ENCODE data around the gene PIP4K2B.

The PIP4K2B gene

GRCh38 chr17:38777641-38778250, 21.6 kb downstream of the PIP4K2B start:
- DNase-seq: no peak

- no peak for DNase-seq
These were observed 26.1 kb downstream of the PIP4K2B start for GRCh38 chr17:38773258-38773657.

GRCh38 chr17:38768417-38768816, 30.9 kb downstream of the PIP4K2B start:
- DNase-seq: no peak

GRCh38 chr17:38766341-38766740, 33.0 kb downstream of the PIP4K2B start:
- no peak for DNase-seq

GRCh38 chr17:38762231-38762630, 37.1 kb downstream of the PIP4K2B start:
- no peak for DNase-seq

- DNase-seq: no peak
These were observed 37.7 kb downstream of the PIP4K2B start for GRCh38 chr17:38761612-38762011.

- DNase-seq: no peak
These were observed 46.3 kb downstream of the PIP4K2B start for GRCh38 chr17:38753071-38753506.

GRCh38 chr17:38752308-38753070, 46.9 kb downstream of the PIP4K2B start, which contains the start of gene PSMB3:
Gene PSMB3 (plus strand): TSS chr17:38752741. CDS start chr17:38752827, 86 bp downstream.
- DNase-seq: peak; percentile 88

- DNase-seq: peak; percentile 93
These were observed 47.5 kb downstream of the PIP4K2B start for GRCh38 chr17:38751808-38752307.

- no peak for DNase-seq
These were observed 48.1 kb downstream of the PIP4K2B start for GRCh38 chr17:38751144-38751807.

- DNase-seq: no peak
These were observed 48.8 kb downstream of the PIP4K2B start for GRCh38 chr17:38750312-38751121.

- no peak for DNase-seq
These were observed 49.4 kb downstream of the PIP4K2B start for GRCh38 chr17:38750044-38750311.

- no peak for DNase-seq
These were observed 49.9 kb downstream of the PIP4K2B start for GRCh38 chr17:38749223-38750043.

- no peak for DNase-seq
These were observed 50.5 kb downstream of the PIP4K2B start for GRCh38 chr17:38748892-38749222.

- no peak for DNase-seq
These were observed 51.0 kb downstream of the PIP4K2B start, which contains the start of gene PCGF2 for GRCh38 chr17:38748149-38748891. Gene PCGF2 (minus strand): TSS chr17:38748336. CDS start chr17:38740402, 7,934 bp downstream.

GRCh38 chr17:38747463-38748148, 51.8 kb downstream of the PIP4K2B start:
- no peak for DNase-seq

- DNase-seq: no peak
These were observed 52.4 kb downstream of the PIP4K2B start for GRCh38 chr17:38746849-38747462.

- no peak for DNase-seq
These were observed 53.1 kb downstream of the PIP4K2B start for GRCh38 chr17:38746004-38746848.

GRCh38 chr17:38745545-38745944, 53.8 kb downstream of the PIP4K2B start:
- DNase-seq: no peak
